NCI-H187 treated with DMSO at 0.1 percent for 48 hours (cell line): ENCODE measurements around the gene CSHL1.
"Not testable (repeated sequence)": the region's sequence is repeated elsewhere in the genome, so short reads cannot be mapped to it uniquely, and the experiment has no call there.

Source experiments
- DNase-seq: peaks from one replicate; lab custom pipeline; 2025; lab: John Stamatoyannopoulos, UW

CSHL1 gene

GRCh38 chr17:63918789-63919305 is 7.8 kb upstream of the CSHL1 start, which contains the start of gene GH1:
Gene GH1, minus strand, starts transcription at chr17:63918839. Its CDS starts 63 bp downstream, at chr17:63918776.
- DNase-seq = not testable (repeated sequence)

- no peak for DNase-seq
Observed at GRCh38 chr17:63918305-63918704, 7.2 kb upstream of the CSHL1 start.

- DNase-seq = no peak
Observed at GRCh38 chr17:63917646-63918045, 6.6 kb upstream of the CSHL1 start.

GRCh38 chr17:63917206-63917605 is 6.1 kb upstream of the CSHL1 start:
- not testable (repeated sequence) for DNase-seq

- DNase-seq = no peak
Observed at GRCh38 chr17:63916566-63917185, 5.6 kb upstream of the CSHL1 start.

- DNase-seq = not testable (repeated sequence)
Observed at GRCh38 chr17:63915753-63916152, 4.7 kb upstream of the CSHL1 start.

- DNase-seq = no peak
Observed at GRCh38 chr17:63914471-63914870, 3.4 kb upstream of the CSHL1 start.

GRCh38 chr17:63911657-63912100 is 621 bp upstream of the CSHL1 start:
- no peak for DNase-seq

- no peak for DNase-seq
Observed at GRCh38 chr17:63910096-63910495, 962 bp downstream of the CSHL1 start.

- not testable (repeated sequence) for DNase-seq
Observed at GRCh38 chr17:63909586-63909985, 1.5 kb downstream of the CSHL1 start.

GRCh38 chr17:63907161-63907778 is 3.8 kb downstream of the CSHL1 start:
- DNase-seq = not testable (repeated sequence)

GRCh38 chr17:63904796-63905195 is 6.3 kb downstream of the CSHL1 start:
- not testable (repeated sequence) for DNase-seq

- not testable (repeated sequence) for DNase-seq
Observed at GRCh38 chr17:63903787-63904201, 7.3 kb downstream of the CSHL1 start.

GRCh38 chr17:63901971-63902370 is 9.1 kb downstream of the CSHL1 start:
- DNase-seq = not testable (repeated sequence)

- DNase-seq = not testable (repeated sequence)
Observed at GRCh38 chr17:63898899-63899798, 11.9 kb downstream of the CSHL1 start.

- not testable (repeated sequence) for DNase-seq
Observed at GRCh38 chr17:63896524-63897354, 14.3 kb downstream of the CSHL1 start, which contains the start of gene CSH1. Gene CSH1, minus strand, starts transcription at chr17:63896574. Its CDS starts 63 bp downstream, at chr17:63896511.

- DNase-seq = not testable (repeated sequence)
Observed at GRCh38 chr17:63894821-63895220, 16.2 kb downstream of the CSHL1 start.

GRCh38 chr17:63894021-63894420 is 17.0 kb downstream of the CSHL1 start:
- not testable (repeated sequence) for DNase-seq

GRCh38 chr17:63892316-63893037 is 18.6 kb downstream of the CSHL1 start:
- not testable (repeated sequence) for DNase-seq
